Right lobe of liver (tissue), 4 donors: ENCODE results near the gene MRPL28.

Experiments
- CTCF ChIP-seq, 4 donors: fragments of 200-600 bp in 3 of 4; fragments of 450-650 bp in 1 of 4; IDR thresholded peaks; one replicate each; pipeline versions ENCODE4 v1.5.1 to v1.8.0; 2016 to 2022; ENCODE audit warnings: antibody characterized with exemption in 4 of 4, mild to moderate bottlenecking in 2 of 4
- POLR2A ChIP-seq: fragments of 450-650 bp; IDR thresholded peaks from one replicate; pipeline ENCODE4 v1.6.1; 2017; ENCODE audit warnings: antibody characterized with exemption, mild to moderate bottlenecking
- donor health status: DM: no; HTN: no; CAD: no.
- donor health status: DM: no; HTN: no; CAD: no.
- donor health status: DM: no; HTN: yes; CAD: no.

- TF ChIP-seq CTCF (IDR thresholded peaks at IDR 0.05) (no peak), POLR2A (no peak)
These were observed 32.3 kb downstream of the MRPL28 start for GRCh38 chr16:337975-338575.
